OCI-LY7 (cell line): ENCODE results near the gene FAAP100.

Experiments
- EZH2phosphoT487 ChIP-seq: fragments of 200-600 bp; sonication (generic); IDR thresholded peaks from 2 replicates; pipeline ENCODE4 v1.6.1; 2018; ENCODE audit warnings: low read depth, borderline replicate concordance, mild to moderate bottlenecking, mixed run types, antibody characterized with exemption, low read length, moderate library complexity, mixed read lengths
- TF ChIP-seq, protein P1 (sequence below): fragments of 200-600 bp; sonication (generic); conservative IDR thresholded peaks from 2 replicates; pipeline ENCODE4 v1.5.1; 2014; ENCODE audit warnings: mild to moderate bottlenecking, antibody characterized with exemption, low read length, moderate library complexity, mixed read lengths

DNA sequence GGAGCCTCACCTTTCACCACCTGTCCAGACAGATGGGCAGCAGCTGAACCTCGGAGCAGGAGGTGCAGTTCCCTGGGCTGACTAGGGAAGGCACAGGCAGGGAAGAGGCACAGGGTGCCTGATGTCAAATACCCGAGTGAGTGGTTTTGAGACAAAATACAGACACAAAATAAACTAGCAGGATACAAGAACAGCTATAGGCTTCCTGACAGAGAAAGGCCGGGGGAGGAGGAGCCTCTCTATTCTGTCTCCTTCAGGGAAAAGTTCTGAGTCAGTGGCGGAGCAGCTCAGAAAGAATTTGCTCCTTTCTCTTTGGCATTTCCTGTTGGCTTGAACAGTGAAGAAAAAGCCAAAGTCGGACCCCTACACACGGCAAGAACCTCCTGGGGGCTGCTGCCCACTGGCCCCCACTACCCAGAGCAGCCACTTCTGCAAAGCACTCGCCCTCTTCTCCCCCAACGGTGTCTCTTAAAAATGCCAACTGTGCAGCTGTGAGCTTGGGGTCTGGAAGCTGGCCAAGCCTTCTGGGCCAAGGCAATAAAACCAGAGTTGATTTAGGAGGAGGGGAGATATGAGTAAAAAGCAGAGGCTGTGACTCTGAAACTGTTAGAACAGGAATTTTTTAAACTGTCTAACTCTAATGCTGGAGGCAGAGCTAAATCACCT is 14.4 kb upstream of the FAAP100 start:
- TF ChIP-seq, protein P1, sequence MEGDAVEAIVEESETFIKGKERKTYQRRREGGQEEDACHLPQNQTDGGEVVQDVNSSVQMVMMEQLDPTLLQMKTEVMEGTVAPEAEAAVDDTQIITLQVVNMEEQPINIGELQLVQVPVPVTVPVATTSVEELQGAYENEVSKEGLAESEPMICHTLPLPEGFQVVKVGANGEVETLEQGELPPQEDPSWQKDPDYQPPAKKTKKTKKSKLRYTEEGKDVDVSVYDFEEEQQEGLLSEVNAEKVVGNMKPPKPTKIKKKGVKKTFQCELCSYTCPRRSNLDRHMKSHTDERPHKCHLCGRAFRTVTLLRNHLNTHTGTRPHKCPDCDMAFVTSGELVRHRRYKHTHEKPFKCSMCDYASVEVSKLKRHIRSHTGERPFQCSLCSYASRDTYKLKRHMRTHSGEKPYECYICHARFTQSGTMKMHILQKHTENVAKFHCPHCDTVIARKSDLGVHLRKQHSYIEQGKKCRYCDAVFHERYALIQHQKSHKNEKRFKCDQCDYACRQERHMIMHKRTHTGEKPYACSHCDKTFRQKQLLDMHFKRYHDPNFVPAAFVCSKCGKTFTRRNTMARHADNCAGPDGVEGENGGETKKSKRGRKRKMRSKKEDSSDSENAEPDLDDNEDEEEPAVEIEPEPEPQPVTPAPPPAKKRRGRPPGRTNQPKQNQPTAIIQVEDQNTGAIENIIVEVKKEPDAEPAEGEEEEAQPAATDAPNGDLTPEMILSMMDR, result no peak
- TF ChIP-seq EZH2phosphoT487, result no peak
